Hepatocyte (in vitro differentiated cells): ENCODE measurements around the gene MREG. TPM values are rescaled to one million over a fixed set of nuclear protein-coding genes. Genes with fewer than 3 reads are reported as not detected.

Experiments used
- DNase-seq: peaks from one replicate; pipeline ENCODE4 v3.0.0-alpha.2; 2016; ENCODE audit warnings: low spot score
- H2AFZ ChIP-seq: fragments of 200-600 bp; sonication (generic); 2 replicates; pipeline ENCODE4 v1.6.0; 2016; ENCODE audit warnings: antibody characterized with exemption, mild to moderate bottlenecking
- H3K27ac ChIP-seq: fragments of 200-600 bp; sonication (generic); 2 replicates; pipeline ENCODE4 v1.5.1; 2016; ENCODE audit warnings: mild to moderate bottlenecking
- H3K27me3 ChIP-seq: fragments of 200-600 bp; sonication (generic); 2 replicates; pipeline ENCODE4 v1.6.1; 2016
- H3K36me3 ChIP-seq: fragments of 200-600 bp; sonication (generic); replicated peaks from 2 replicates; pipeline ENCODE4 v1.5.1; 2016; ENCODE audit warnings: low read depth; ENCODE audit not compliant: insufficient read depth
- H3K4me1 ChIP-seq: fragments of 200-600 bp; sonication (generic); 2 replicates; pipeline ENCODE4 v1.5.1; 2016; ENCODE audit warnings: mild to moderate bottlenecking, moderate library complexity; ENCODE audit not compliant: insufficient read depth
- H3K4me2 ChIP-seq: fragments of 200-600 bp; sonication (generic); 2 replicates; pipeline ENCODE4 v1.6.0; 2016
- H3K4me3 ChIP-seq: fragments of 200-600 bp; sonication (generic); 2 replicates; pipeline ENCODE4 v1.5.1; 2016; ENCODE audit warnings: mild to moderate bottlenecking
- H3K79me2 ChIP-seq: fragments of 200-600 bp; sonication (generic); 2 replicates; pipeline ENCODE4 v1.6.0; 2017; ENCODE audit warnings: mild to moderate bottlenecking
- H3K9me2 ChIP-seq: fragments of 200-600 bp; sonication (generic); replicated peaks from 2 replicates; pipeline ENCODE4 v1.6.0; 2017; ENCODE audit warnings: mild to moderate bottlenecking; ENCODE audit not compliant: insufficient read depth
- H3K9me3 ChIP-seq: fragments of 200-600 bp; sonication (generic); 2 replicates; pipeline ENCODE4 v1.5.1; 2016; ENCODE audit warnings: low read depth, mild to moderate bottlenecking
- H4K20me1 ChIP-seq: fragments of 200-600 bp; sonication (generic); 2 replicates; pipeline ENCODE4 v1.6.0; 2016; ENCODE audit warnings: mild to moderate bottlenecking; ENCODE audit not compliant: insufficient read depth, poor library complexity, severe bottlenecking
- CTCF ChIP-seq: fragments of 200-600 bp; sonication (generic); IDR thresholded peaks from 2 replicates; pipeline ENCODE4 v1.5.1; 2016; ENCODE audit warnings: antibody characterized with exemption, mild to moderate bottlenecking; ENCODE audit not compliant: poor library complexity
- EZH2 ChIP-seq: fragments of 200-600 bp; sonication (generic); IDR thresholded peaks from 2 replicates; pipeline ENCODE4 v1.6.1; 2016; ENCODE audit warnings: antibody characterized with exemption, mild to moderate bottlenecking, borderline replicate concordance
- EZH2phosphoT487 ChIP-seq: fragments of 200-600 bp; sonication (generic); IDR thresholded peaks from one replicate; pipeline ENCODE4 v1.6.1; 2018; ENCODE audit warnings: antibody characterized with exemption, mild to moderate bottlenecking, low read depth, moderate library complexity; ENCODE audit not compliant: unreplicated experiment, severe bottlenecking
- whole genome bisulfite sequencing: methylation state at CpG from one replicate; pipeline ENCODE4 v1.1.6; 2016; ENCODE audit warnings: low lambda C conversion rate; ENCODE audit errors: missing lambda C conversion rate; 5-methylcytosine and 5-hydroxymethylcytosine counted together
- polyA plus RNA-seq: library from polyadenylated mRNA; unstranded; fragments of >200 nt; fragmentation: Nextera tagmentation; extraction: Ambion mirVana; gene quantifications from 2 replicates; pipeline ENCODE4 v1.2.1, GENCODE V29; 2016
- total RNA-seq: library from RNA; depleted of rRNA; stranded (reverse); fragments of >200 nt; gene quantifications from 2 replicates; pipeline ENCODE4 v1.2.3, GENCODE V29; 2014

Gene MREG
- total and polyA plus RNA-seq, 2 experiments from 2014 or later = 5.6 to 12.9 TPM

GRCh38 chr2:215948051-215948450, 65.3 kb downstream of the MREG start:
- Histone ChIP-seq H3K4me2 (no peak overlapping the region), H3K36me3 (no peaks in the 10 kb centered on the region), H3K79me2 (no peaks in the 10 kb centered on the region), H3K27ac (no peak overlapping the region), H3K4me3 (no peak overlapping the region), H4K20me1 (no peaks in the 10 kb centered on the region), H3K9me3 (no peaks in the 10 kb centered on the region), H2AFZ (no peak overlapping the region), H3K4me1 (no peaks in the 10 kb centered on the region), H3K27me3 (no peaks in the 10 kb centered on the region), H3K9me2 (no peaks in the 10 kb centered on the region)
- WGBS = 79% methylated on average over 4 of the region's 4 CpGs
- no peak for TF ChIP-seq CTCF
- TF ChIP-seq EZH2phosphoT487 = no peak
- TF ChIP-seq EZH2 = no peak
- DNase-seq = no peak

GRCh38 chr2:215946586-215946985, 66.8 kb downstream of the MREG start:
- DNase-seq = no peak
- Histone ChIP-seq H3K9me3 (no peaks in the 10 kb centered on the region), H3K27me3 (no peaks in the 10 kb centered on the region), H3K27ac (no peak overlapping the region), H2AFZ (no peak overlapping the region), H4K20me1 (no peaks in the 10 kb centered on the region), H3K4me3 (no peak overlapping the region), H3K36me3 (no peaks in the 10 kb centered on the region), H3K9me2 (no peaks in the 10 kb centered on the region), H3K79me2 (no peaks in the 10 kb centered on the region), H3K4me1 (no peaks in the 10 kb centered on the region), H3K4me2 (no peak overlapping the region)
- no peak for TF ChIP-seq EZH2
- no peak for TF ChIP-seq CTCF
- no peak for TF ChIP-seq EZH2phosphoT487
- 53% methylated on average over 3 of the region's 3 CpGs for WGBS

- no peaks in the 10 kb centered on the region for H3K36me3 ChIP-seq
- no peak for DNase-seq
- H4K20me1 ChIP-seq = no peaks in the 10 kb centered on the region
- H3K4me1 ChIP-seq = no peaks in the 10 kb centered on the region
- no peaks in the 10 kb centered on the region for H3K9me3 ChIP-seq
- no peaks in the 10 kb centered on the region for H3K27me3 ChIP-seq
- no peaks in the 10 kb centered on the region for H3K9me2 ChIP-seq
- H2AFZ ChIP-seq = no peak overlapping the region
- TF ChIP-seq EZH2 (no peak), EZH2phosphoT487 (no peak), CTCF (no peak)
- no peak overlapping the region for H3K4me3 ChIP-seq
- WGBS = 89% methylated on average over 3 of the region's 3 CpGs
- H3K79me2 ChIP-seq = no peaks in the 10 kb centered on the region
- H3K4me2 ChIP-seq = no peak overlapping the region
- H3K27ac ChIP-seq = no peak overlapping the region
Measured at GRCh38 chr2:215942194-215942593, 71.2 kb downstream of the MREG start.

- no peak overlapping the region for H2AFZ ChIP-seq
- no peak overlapping the region for H3K27ac ChIP-seq
- no peaks in the 10 kb centered on the region for H3K4me1 ChIP-seq
- no peaks in the 10 kb centered on the region for H3K36me3 ChIP-seq
- no peaks in the 10 kb centered on the region for H3K79me2 ChIP-seq
- WGBS = 96% methylated on average over 1 of the region's 1 CpG
- no peaks in the 10 kb centered on the region for H3K27me3 ChIP-seq
- no peak overlapping the region for H3K4me2 ChIP-seq
- H3K4me3 ChIP-seq = no peak overlapping the region
- H3K9me2 ChIP-seq = no peaks in the 10 kb centered on the region
- no peak for DNase-seq
- H4K20me1 ChIP-seq = no peaks in the 10 kb centered on the region
- no peaks in the 10 kb centered on the region for H3K9me3 ChIP-seq
- TF ChIP-seq CTCF = no peak
Measured at GRCh38 chr2:215941726-215942125, 71.6 kb downstream of the MREG start.
